ENCODE results near the gene AQP12B. TPM values are rescaled to one million over a fixed set of nuclear protein-coding genes. Genes with fewer than 3 reads are reported as not detected.

The AQP12B gene
- total RNA-seq, 6 experiments from 2014 or later, result not detected

DNA sequence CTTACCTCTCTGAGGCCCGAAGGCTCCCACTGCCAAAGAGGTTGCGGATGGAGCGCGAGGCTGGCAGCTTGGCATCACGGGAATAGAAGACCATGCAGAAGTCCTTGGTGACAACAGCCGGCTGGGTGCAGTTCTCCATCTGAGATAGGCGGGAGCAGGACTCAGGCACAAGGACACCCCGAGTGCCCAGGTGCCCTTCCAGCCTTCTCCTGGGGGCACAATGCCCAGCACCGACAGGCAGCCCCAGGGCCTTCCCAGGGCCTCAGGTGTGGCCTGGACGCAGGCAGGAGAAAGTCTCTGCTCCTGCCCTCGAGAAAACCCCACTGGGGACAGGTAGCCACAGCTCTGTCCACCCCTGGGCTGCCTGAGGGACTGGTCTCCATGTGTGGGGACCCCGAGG, 42.6 kb upstream of the AQP12B start:
- H3K9me3 ChIP-seq, result no peaks in the 10 kb centered on the region
- H3K4me1 ChIP-seq, result no peaks in the 10 kb centered on the region
- DNase-seq (no peak), ATAC-seq (no peak)
- no peak overlapping the region for H3K4me3 ChIP-seq
- no peak for TF ChIP-seq POLR2A (IDR thresholded peaks at IDR 0.05)
- TF ChIP-seq, protein P1, sequence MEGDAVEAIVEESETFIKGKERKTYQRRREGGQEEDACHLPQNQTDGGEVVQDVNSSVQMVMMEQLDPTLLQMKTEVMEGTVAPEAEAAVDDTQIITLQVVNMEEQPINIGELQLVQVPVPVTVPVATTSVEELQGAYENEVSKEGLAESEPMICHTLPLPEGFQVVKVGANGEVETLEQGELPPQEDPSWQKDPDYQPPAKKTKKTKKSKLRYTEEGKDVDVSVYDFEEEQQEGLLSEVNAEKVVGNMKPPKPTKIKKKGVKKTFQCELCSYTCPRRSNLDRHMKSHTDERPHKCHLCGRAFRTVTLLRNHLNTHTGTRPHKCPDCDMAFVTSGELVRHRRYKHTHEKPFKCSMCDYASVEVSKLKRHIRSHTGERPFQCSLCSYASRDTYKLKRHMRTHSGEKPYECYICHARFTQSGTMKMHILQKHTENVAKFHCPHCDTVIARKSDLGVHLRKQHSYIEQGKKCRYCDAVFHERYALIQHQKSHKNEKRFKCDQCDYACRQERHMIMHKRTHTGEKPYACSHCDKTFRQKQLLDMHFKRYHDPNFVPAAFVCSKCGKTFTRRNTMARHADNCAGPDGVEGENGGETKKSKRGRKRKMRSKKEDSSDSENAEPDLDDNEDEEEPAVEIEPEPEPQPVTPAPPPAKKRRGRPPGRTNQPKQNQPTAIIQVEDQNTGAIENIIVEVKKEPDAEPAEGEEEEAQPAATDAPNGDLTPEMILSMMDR (IDR thresholded peaks at IDR 0.05), result no peak
- H3K27me3 ChIP-seq, result no peaks in the 10 kb centered on the region
- intact Hi-C loops (cut with DNase I), result no loop called here
- WGBS (ENCODE audit: insufficient coverage, low coverage, low lambda C conversion rate, missing lambda C conversion rate), result no CpG with 5 or more reads among the region's 12 CpGs
- no peaks in the 10 kb centered on the region for H3K36me3 ChIP-seq
- no peak overlapping the region for H3K27ac ChIP-seq

GRCh38 chr2:240724431-240724830, 41.7 kb upstream of the AQP12B start:
- H3K9me3 ChIP-seq, result no peaks in the 10 kb centered on the region
- TF ChIP-seq POLR2A (IDR thresholded peaks at IDR 0.05), result no peak
- DNase-seq, result no peak
- no peaks in the 10 kb centered on the region for H3K27me3 ChIP-seq
- no peaks in the 10 kb centered on the region for H3K36me3 ChIP-seq
- WGBS (ENCODE audit: insufficient coverage, low coverage, low lambda C conversion rate, missing lambda C conversion rate), result 100% methylated on average over 1 of the region's 10 CpGs
- no peak overlapping the region for H3K4me3 ChIP-seq
- no peaks in the 10 kb centered on the region for H3K4me1 ChIP-seq
- H3K27ac ChIP-seq, result no peak overlapping the region
- intact Hi-C loops (cut with DNase I), result no loop called here
- no peak for ATAC-seq

DNA sequence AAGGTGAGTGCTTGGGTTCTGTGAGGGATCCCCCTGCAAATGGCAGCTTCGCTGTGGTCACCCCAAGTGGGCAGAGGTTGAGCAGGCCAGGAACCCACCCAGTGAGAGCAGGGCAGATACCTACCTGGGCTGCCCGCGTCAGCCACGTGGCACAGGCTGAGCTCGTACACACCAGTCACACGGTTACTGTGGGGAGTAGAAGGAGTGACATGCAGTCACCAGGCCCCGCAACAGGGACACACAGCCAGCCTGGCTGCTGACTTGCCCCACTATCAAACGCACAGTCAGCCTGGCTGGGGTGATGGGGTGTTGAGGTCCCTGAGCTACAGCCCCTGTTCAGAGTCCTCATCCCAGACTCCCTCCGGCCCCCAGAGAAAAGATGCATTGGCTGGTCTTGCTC, 41.2 kb upstream of the AQP12B start:
- DNase-seq (no peak), ATAC-seq (no peak)
- Histone ChIP-seq H3K27ac (no peak overlapping the region), H3K36me3 (no peaks in the 10 kb centered on the region), H3K27me3 (no peaks in the 10 kb centered on the region), H3K4me1 (no peaks in the 10 kb centered on the region), H3K9me3 (no peaks in the 10 kb centered on the region), H3K4me3 (no peak overlapping the region)
- no CpG with 5 or more reads among the region's 9 CpGs for WGBS (ENCODE audit: insufficient coverage, low coverage, low lambda C conversion rate, missing lambda C conversion rate)
- TF ChIP-seq POLR2A (IDR thresholded peaks at IDR 0.05), result no peak
- TF ChIP-seq, protein P1 (IDR thresholded peaks at IDR 0.05), result no peak
- intact Hi-C loops (cut with DNase I), result no loop called here

- 71% methylated on average over 7 of the region's 32 CpGs for WGBS (ENCODE audit: insufficient coverage, low coverage, low lambda C conversion rate, missing lambda C conversion rate)
- H3K4me1 ChIP-seq, result no peaks in the 10 kb centered on the region
- DNase-seq, result no peak
These were observed 40.4 kb upstream of the AQP12B start for GRCh38 chr2:240722796-240723735.

GRCh38 chr2:240722376-240722775, 39.7 kb upstream of the AQP12B start:
- H3K9me3 ChIP-seq, result no peaks in the 10 kb centered on the region
- DNase-seq, result no peak

More at GRCh38 chr2:240722796-240723735, 40.4 kb upstream of the AQP12B start:
- Histone ChIP-seq H3K27me3 (no peaks in the 10 kb centered on the region), H3K36me3 (no peaks in the 10 kb centered on the region), H3K4me3 (no peak overlapping the region), H3K9me3 (no peaks in the 10 kb centered on the region), H3K27ac (no peak overlapping the region)
- no peak for TF ChIP-seq POLR2A (IDR thresholded peaks at IDR 0.05)
- TF ChIP-seq, protein P1 (IDR thresholded peaks at IDR 0.05), result no peak
- no peak for ATAC-seq
- intact Hi-C loops (cut with DNase I), result no loop called here

More at GRCh38 chr2:240722376-240722775, 39.7 kb upstream of the AQP12B start:
- Histone ChIP-seq H3K4me3 (no peak overlapping the region), H3K4me1 (no peaks in the 10 kb centered on the region), H3K27me3 (no peaks in the 10 kb centered on the region), H3K36me3 (no peaks in the 10 kb centered on the region), H3K27ac (no peak overlapping the region)
- ATAC-seq, result no peak
- intact Hi-C loops (cut with DNase I), result no loop called here
- no CpG with 5 or more reads among the region's 16 CpGs for WGBS (ENCODE audit: insufficient coverage, low coverage, low lambda C conversion rate, missing lambda C conversion rate)
- TF ChIP-seq POLR2A (IDR thresholded peaks at IDR 0.05), result no peak
- TF ChIP-seq, protein P1 (IDR thresholded peaks at IDR 0.05), result no peak

All from right lobe of liver (tissue), 6 donors.